GM12878 (cell line): ENCODE measurements around the gene RNASE2. TPM values are rescaled to one million over a fixed set of nuclear protein-coding genes. Genes with fewer than 3 reads are reported as not detected.

Source experiments
- ATAC-seq: fragments of 200-7000 bp; cut with Tn5 transposase; 3 replicates; pipeline ENCODE4 v1.9.1; 2020; ENCODE audit warnings: mild to moderate bottlenecking, moderate library complexity
- BruUV-seq: library from RNA; stranded (reverse); fragments of 400-500 nt; replicated peaks from 2 replicates; lab custom pipeline; 2021; lab: Mats Ljungman, UMichigan
- CTCF ChIA-PET: fragments of 300-600 bp; sonication (Branson Sonifier 250); formaldehyde crosslinking; extraction: SDS; loops from one replicate; lab custom pipeline; 2021; ENCODE audit warnings: inconsistent platforms; lab: Yijun Ruan, JAX
- POLR2A ChIA-PET: fragments of 350-600 bp; formaldehyde crosslinking; extraction: SDS; loops from one replicate; lab custom pipeline; 2021; ENCODE audit warnings: inconsistent platforms; lab: Charles Lee
- RAD21 ChIA-PET: fragments of 300-600 bp; sonication (Branson Sonifier 250); formaldehyde crosslinking; loops from one replicate; lab custom pipeline; 2023; ENCODE audit warnings: antibody characterized with exemption; ENCODE audit not compliant: unreplicated experiment; lab: Charles Lee
- SMC1A ChIA-PET: fragments of 300-600 bp; sonication (Branson Sonifier 250); formaldehyde crosslinking; loops from one replicate; lab custom pipeline; 2023; ENCODE audit not compliant: unreplicated experiment, uncharacterized antibody; lab: Charles Lee
- DNase-seq: peaks from one replicate; pipeline ENCODE4 v3.0.0-alpha.2; 2011; ENCODE audit warnings: low read depth, low spot score
- FAIRE-seq: peaks from 3 replicates; lab custom pipeline; 2011; peaks lifted over from hg19 to GRCh38; lab: Jason Lieb, UNC
- H2AFZ ChIP-seq: 2 replicates; pipeline ENCODE4 v1.6.0; 2011; ENCODE audit warnings: low read depth, low read length, control low read depth; ENCODE audit not compliant: control insufficient read depth
- H3K27ac ChIP-seq: 2 replicates; pipeline ENCODE4 v1.5.1; 2011; ENCODE audit warnings: control low read depth; ENCODE audit not compliant: control insufficient read depth, insufficient read depth
- H3K27me3 ChIP-seq, 2 experiments: replicated peaks in 1 of 2; 2 replicates each; pipeline versions ENCODE4 v1.6.0 to v1.6.1; 2011; ENCODE audit warnings: low read length in 1 of 2; ENCODE audit not compliant: control insufficient read depth in 2 of 2, insufficient read depth in 2 of 2
- H3K36me3 ChIP-seq, 2 experiments: 2 replicates each; pipeline ENCODE4 v1.5.1; 2011; ENCODE audit warnings: low read length in 1 of 2; ENCODE audit not compliant: control insufficient read depth in 2 of 2, insufficient read depth in 2 of 2
- H3K4me1 ChIP-seq: 2 replicates; pipeline ENCODE4 v1.6.1; 2011; ENCODE audit warnings: mild to moderate bottlenecking, low read length, moderate library complexity, mixed read lengths; ENCODE audit not compliant: control insufficient read depth, insufficient read depth
- H3K4me2 ChIP-seq: 2 replicates; pipeline ENCODE4 v1.6.0; 2011; ENCODE audit warnings: control low read depth; ENCODE audit not compliant: control insufficient read depth, insufficient read depth
- H3K4me3 ChIP-seq: fragments of 200-600 bp; sonication (generic); 2 replicates; pipeline ENCODE4 v1.5.1; 2016
- H3K79me2 ChIP-seq: 2 replicates; pipeline ENCODE4 v1.6.0; 2011; ENCODE audit warnings: low read length; ENCODE audit not compliant: control insufficient read depth, insufficient read depth
- H3K9ac ChIP-seq: 2 replicates; pipeline ENCODE4 v1.8.0; 2011; ENCODE audit warnings: low read length, control low read depth, mixed read lengths; ENCODE audit not compliant: control insufficient read depth, insufficient read depth
- H3K9me3 ChIP-seq: replicated peaks from 3 replicates; pipeline ENCODE4 v1.5.1; 2011; ENCODE audit warnings: mild to moderate bottlenecking, low read length; ENCODE audit not compliant: control insufficient read depth, insufficient read depth
- H4K20me1 ChIP-seq: 2 replicates; pipeline ENCODE4 v1.6.0; 2011; ENCODE audit not compliant: control insufficient read depth, insufficient read depth
- ASH2L ChIP-seq: fragments of 300-600, 200-600 bp; sonication (generic); IDR thresholded peaks from 2 replicates; pipeline ENCODE4 v1.6.1; 2017; ENCODE audit warnings: low read depth, mild to moderate bottlenecking, borderline replicate concordance
- CBX3 ChIP-seq: fragments of 200-600 bp; sonication (generic); IDR thresholded peaks from 2 replicates; pipeline ENCODE4 v1.6.1; 2016; ENCODE audit warnings: low read depth, borderline replicate concordance
- CREM ChIP-seq: IDR thresholded peaks from 2 replicates; pipeline ENCODE4 v1.6.1; 2014; ENCODE audit warnings: antibody characterized with exemption, low read depth
- EED ChIP-seq: sonication (generic); IDR thresholded peaks from 2 replicates; pipeline ENCODE4 v1.6.1; 2016; ENCODE audit warnings: antibody characterized with exemption, low read depth
- NBN ChIP-seq: fragments of 450-650 bp; IDR thresholded peaks from 2 replicates; pipeline ENCODE4 v1.6.1; 2016
- NFYB ChIP-seq: IDR thresholded peaks from 2 replicates; pipeline ENCODE4 v1.6.1; 2011; ENCODE audit warnings: low read depth, mild to moderate bottlenecking, low read length, improper control_type of control experiment, moderate library complexity; ENCODE audit not compliant: insufficient read depth
- PBX3 ChIP-seq: IDR thresholded peaks from 2 replicates; pipeline ENCODE4 v1.6.1; 2011; ENCODE audit warnings: mild to moderate bottlenecking, low read depth, low read length, moderate library complexity; ENCODE audit not compliant: insufficient replicate concordance
- SMARCA5 ChIP-seq: fragments of 450-650 bp; IDR thresholded peaks from 2 replicates; pipeline ENCODE4 v1.6.1; 2017; ENCODE audit warnings: mild to moderate bottlenecking
- SPI1 ChIP-seq: IDR thresholded peaks from 2 replicates; pipeline ENCODE4 v1.6.1; 2011; ENCODE audit warnings: low read depth, mild to moderate bottlenecking, low read length, moderate library complexity, borderline replicate concordance; ENCODE audit not compliant: insufficient read depth
- TCF7 ChIP-seq: IDR thresholded peaks from 2 replicates; pipeline ENCODE4 v1.6.1; 2014; ENCODE audit warnings: antibody characterized with exemption, borderline replicate concordance
- WRNIP1 ChIP-seq: IDR thresholded peaks from 2 replicates; pipeline ENCODE4 v1.6.1; 2011; ENCODE audit warnings: low read depth, low read length, improper control_type of control experiment, borderline replicate concordance
- YBX1 ChIP-seq: fragments of 450-650 bp; IDR thresholded peaks from 2 replicates; pipeline ENCODE4 v1.6.1; 2016; ENCODE audit warnings: antibody characterized with exemption
- YY1 ChIP-seq: IDR thresholded peaks from 2 replicates; pipeline ENCODE4 v1.6.1; 2011; ENCODE audit warnings: low read depth, mild to moderate bottlenecking, low read length
- ZBTB40 ChIP-seq: fragments of 450-650 bp; IDR thresholded peaks from 2 replicates; pipeline ENCODE4 v1.6.1; 2016; ENCODE audit warnings: mild to moderate bottlenecking, moderate library complexity, borderline replicate concordance
- WGBS: methylation state at CpG from one replicate; pipeline ENCODE4 v1.1.6; 2016; ENCODE audit warnings: low lambda C conversion rate; ENCODE audit not compliant: insufficient replicate concordance, insufficient coverage; ENCODE audit errors: missing lambda C conversion rate; 5-methylcytosine and 5-hydroxymethylcytosine counted together
- in situ Hi-C: fragments of 300-500 bp; cut with MboI; formaldehyde crosslinking; loops from 9 replicates; pipeline ENCODE4 v1.14.3; 2018; ENCODE audit warnings: mixed read lengths
- intact Hi-C: fragments of 100-400 bp; cut with micrococcal nuclease; formaldehyde crosslinking; loops from one replicate; pipeline ENCODE4 v1.14.2; 2022; ENCODE audit not compliant: unreplicated experiment
- polyA plus RNA-seq, 11 experiments: library from polyadenylated mRNA; depleted of rRNA in 4 of 11; unstranded in 6 of 11; stranded (reverse) in 5 of 11; fragments of >200 nt; fragmentation: Nextera tagmentation in 4 of 11; fragmentation: Illumina TruSeq in 1 of 11; extraction: Ambion mirVana in 4 of 11; extraction: Trizol in 1 of 11; gene quantifications; 1 replicate in 1 of 11; 2 replicates in 10 of 11; pipeline versions ENCODE4 v1.2.1 to v1.2.3, GENCODE V29; 2011 to 2016; ENCODE audit warnings: inconsistent platforms in 2 of 11, missing spikeins in 2 of 11, low read depth in 1 of 11
- total RNA-seq, 4 experiments: library from RNA; depleted of rRNA in 3 of 4; stranded (reverse); fragments of >200 nt in 3 of 4; fragmentation: Illumina TruSeq in 1 of 4; extraction: Trizol in 1 of 4; gene quantifications; 2 replicates each; pipeline versions ENCODE4 v1.2.1 to v1.2.3, GENCODE V29; 2013 to 2021
- TF ChIP-seq, protein P1 (sequence below): fragments of 450-650 bp; IDR thresholded peaks from 2 replicates; pipeline ENCODE4 v1.6.1; 2017; ENCODE audit warnings: mild to moderate bottlenecking
- TF ChIP-seq, protein P2 (sequence below): fragments of 450-650 bp; IDR thresholded peaks from 2 replicates; pipeline ENCODE4 v1.6.1; 2016; ENCODE audit warnings: mild to moderate bottlenecking

RNASE2 gene
- total and polyA plus RNA-seq, 10 of the 15 experiments (the other 5 are each of a cell fraction or from before 2014, with no cell fraction given) = not detected

GRCh38 chr14:20997564-20997963 lies 42.3 kb downstream of the RNASE2 start:
- no TSS peak for BruUV-seq
- no peak for FAIRE-seq
- no peaks in the 10 kb centered on the region for H4K20me1 ChIP-seq
- intact Hi-C loops = no loop called here
- POLR2A ChIA-PET = interaction anchor here (0.6 kb wide), 1 partner anchor 24 kb away, joined by 5 read pairs; no protein-coding TSS in a partner anchor
- WGBS = 85% methylated on average over 6 of the region's 6 CpGs
- H3K27me3 ChIP-seq = no peaks in the 10 kb centered on the region
- SMC1A ChIA-PET = interaction anchor here (0.6 kb wide), 1 partner anchor 250 kb away, joined by 4 read pairs; no protein-coding TSS in a partner anchor
- RAD21 ChIA-PET = no interaction called here
- H3K79me2 ChIP-seq = no peaks in the 10 kb centered on the region
- no peaks in the 10 kb centered on the region for H3K4me1 ChIP-seq
- no peak for TF ChIP-seq ASH2L
- TF ChIP-seq WRNIP1 = no peak
- TF ChIP-seq CREM = no peak
- TF ChIP-seq, protein P1, sequence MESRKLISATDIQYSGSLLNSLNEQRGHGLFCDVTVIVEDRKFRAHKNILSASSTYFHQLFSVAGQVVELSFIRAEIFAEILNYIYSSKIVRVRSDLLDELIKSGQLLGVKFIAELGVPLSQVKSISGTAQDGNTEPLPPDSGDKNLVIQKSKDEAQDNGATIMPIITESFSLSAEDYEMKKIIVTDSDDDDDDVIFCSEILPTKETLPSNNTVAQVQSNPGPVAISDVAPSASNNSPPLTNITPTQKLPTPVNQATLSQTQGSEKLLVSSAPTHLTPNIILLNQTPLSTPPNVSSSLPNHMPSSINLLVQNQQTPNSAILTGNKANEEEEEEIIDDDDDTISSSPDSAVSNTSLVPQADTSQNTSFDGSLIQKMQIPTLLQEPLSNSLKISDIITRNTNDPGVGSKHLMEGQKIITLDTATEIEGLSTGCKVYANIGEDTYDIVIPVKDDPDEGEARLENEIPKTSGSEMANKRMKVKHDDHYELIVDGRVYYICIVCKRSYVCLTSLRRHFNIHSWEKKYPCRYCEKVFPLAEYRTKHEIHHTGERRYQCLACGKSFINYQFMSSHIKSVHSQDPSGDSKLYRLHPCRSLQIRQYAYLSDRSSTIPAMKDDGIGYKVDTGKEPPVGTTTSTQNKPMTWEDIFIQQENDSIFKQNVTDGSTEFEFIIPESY = no peak
- TF ChIP-seq PBX3 = no peak
- TF ChIP-seq, protein P2, sequence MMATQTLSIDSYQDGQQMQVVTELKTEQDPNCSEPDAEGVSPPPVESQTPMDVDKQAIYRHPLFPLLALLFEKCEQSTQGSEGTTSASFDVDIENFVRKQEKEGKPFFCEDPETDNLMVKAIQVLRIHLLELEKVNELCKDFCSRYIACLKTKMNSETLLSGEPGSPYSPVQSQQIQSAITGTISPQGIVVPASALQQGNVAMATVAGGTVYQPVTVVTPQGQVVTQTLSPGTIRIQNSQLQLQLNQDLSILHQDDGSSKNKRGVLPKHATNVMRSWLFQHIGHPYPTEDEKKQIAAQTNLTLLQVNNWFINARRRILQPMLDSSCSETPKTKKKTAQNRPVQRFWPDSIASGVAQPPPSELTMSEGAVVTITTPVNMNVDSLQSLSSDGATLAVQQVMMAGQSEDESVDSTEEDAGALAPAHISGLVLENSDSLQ = no peak
- no peak for TF ChIP-seq CBX3
- no peak for TF ChIP-seq YBX1
- no peak for TF ChIP-seq TCF7
- no peak for TF ChIP-seq YY1
- no peak for TF ChIP-seq NFYB
- TF ChIP-seq NBN = no peak
- no peak for TF ChIP-seq SMARCA5
- no peak for TF ChIP-seq EED
- TF ChIP-seq SPI1 = no peak
- no peak for TF ChIP-seq ZBTB40
- CTCF ChIA-PET = interaction anchor here (0.7 to 2.2 kb wide), 7 partner anchors 8 to 107 kb away, joined by 3 to 17 read pairs (median 3); no protein-coding TSS in a partner anchor
- no peak for ATAC-seq
- H3K36me3 ChIP-seq = peaks cover 5 to 15% of the 10 kb centered on the region in 2 experiments
- DNase-seq = no peak
- in situ Hi-C loops = no loop called here
- H3K4me2 ChIP-seq = no peak overlapping the region
- no peaks in the 10 kb centered on the region for H3K9me3 ChIP-seq
- H3K9ac ChIP-seq = no peak overlapping the region
- no peak overlapping the region for H3K4me3 ChIP-seq
- H3K27ac ChIP-seq = no peak overlapping the region
- H2AFZ ChIP-seq = no peak overlapping the region
